Activated CD8-positive, alpha-beta T cell treated with anti-CD3 and anti-CD28 coated beads for 36 hours (primary cell): ENCODE measurements around the gene RBM28. TPM values are rescaled to one million over a fixed set of nuclear protein-coding genes. Genes with fewer than 3 reads are reported as not detected.

Experiments
- ATAC-seq: fragments of 200-7000 bp; cut with Tn5 transposase; one replicate; pipeline ENCODE4 v1.10.0; 2021; ENCODE audit warnings: mild to moderate bottlenecking, moderate library complexity
- CTCF ChIA-PET: fragments of 350-600 bp; sonication (Branson Sonifier 250); formaldehyde crosslinking; loops from one replicate; lab custom pipeline; 2021; ENCODE audit warnings: antibody characterized with exemption; lab: Charles Lee
- POLR2A ChIA-PET: fragments of 350-600 bp; sonication (Branson Sonifier 250); formaldehyde crosslinking; loops from one replicate; lab custom pipeline; 2021; ENCODE audit warnings: antibody characterized with exemption; lab: Charles Lee
- DNase-seq: peaks from one replicate; pipeline ENCODE4 v3.0.0-alpha.2; 2020
- H3K27ac Mint-ChIP-seq: one replicate; pipeline ENCODE4 v1.8.0; 2021; ENCODE audit warnings: mild to moderate bottlenecking, mixed read lengths
- H3K27me3 Mint-ChIP-seq: one replicate; pipeline ENCODE4 v1.8.0; 2021; ENCODE audit warnings: mixed read lengths
- H3K36me3 Mint-ChIP-seq: one replicate; pipeline ENCODE4 v1.8.0; 2021; ENCODE audit warnings: low read depth, mixed read lengths
- H3K4me1 Mint-ChIP-seq: one replicate; pipeline ENCODE4 v1.8.0; 2021; ENCODE audit warnings: low read depth, mixed read lengths
- H3K4me3 Mint-ChIP-seq: one replicate; pipeline ENCODE4 v1.8.0; 2021; ENCODE audit warnings: mild to moderate bottlenecking, moderate library complexity, mixed read lengths
- H3K9me3 Mint-ChIP-seq: one replicate; pipeline ENCODE4 v1.8.0; 2021; ENCODE audit warnings: mixed read lengths
- intact Hi-C: fragments of 100-400 bp; cut with micrococcal nuclease; formaldehyde crosslinking; loops from one replicate; pipeline ENCODE4 v1.10.0; 2022
- total RNA-seq, 2 experiments: library from RNA; stranded (reverse); gene quantifications; one replicate each; pipeline ENCODE4 v1.2.3, GENCODE V29; 2021
- TF ChIP-seq, protein P1 (sequence below): fragments of 200-600 bp; IDR thresholded peaks from one replicate; pipeline ENCODE4 v1.8.0; 2022; ENCODE audit warnings: antibody characterized with exemption, mild to moderate bottlenecking

Gene RBM28
- total RNA-seq, 2 experiments from 2014 or later = 55.3 to 55.6 TPM

DNA sequence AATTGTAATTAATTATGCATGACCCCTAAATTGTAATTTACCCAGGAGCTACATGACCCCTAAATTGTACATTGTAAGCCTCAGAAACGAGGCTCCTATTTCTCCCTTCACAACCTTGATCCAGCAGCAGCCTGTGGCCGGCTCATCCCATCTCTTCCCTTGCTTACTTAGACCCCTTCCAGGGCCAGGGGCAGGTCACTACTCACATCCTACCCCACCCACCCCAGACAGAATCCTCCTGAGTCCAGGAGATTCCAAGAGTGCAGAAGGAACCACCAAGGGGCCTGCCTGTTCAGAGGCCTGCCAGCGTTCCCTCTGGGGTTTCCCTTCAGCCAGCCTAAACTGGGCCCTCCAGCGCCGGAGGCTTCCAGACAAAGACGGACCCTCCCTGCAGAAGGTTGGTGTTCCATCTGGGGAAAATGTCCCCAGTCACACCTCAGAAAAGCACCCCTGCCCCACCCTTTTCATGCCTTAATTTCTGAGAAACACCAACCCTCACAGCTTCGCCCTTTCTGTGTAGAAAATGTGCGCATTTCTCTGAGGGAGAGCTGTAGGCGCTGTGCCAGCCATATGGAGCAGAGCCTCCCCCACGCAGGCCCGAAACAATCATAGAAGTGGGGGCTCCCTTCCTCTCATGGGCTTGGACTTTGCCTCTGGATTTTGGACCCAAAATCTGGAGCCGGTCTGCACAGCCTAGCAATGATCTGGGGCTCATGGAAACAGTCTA, 83.5 kb downstream of the RBM28 start:
- H3K27ac Mint-ChIP-seq = no peak overlapping the region
- CTCF ChIA-PET = no interaction called here
- H3K9me3 Mint-ChIP-seq = no peaks in the 10 kb centered on the region
- intact Hi-C loops = no loop called here
- no peaks in the 10 kb centered on the region for H3K36me3 Mint-ChIP-seq
- POLR2A ChIA-PET = no interaction called here
- TF ChIP-seq, protein P1, sequence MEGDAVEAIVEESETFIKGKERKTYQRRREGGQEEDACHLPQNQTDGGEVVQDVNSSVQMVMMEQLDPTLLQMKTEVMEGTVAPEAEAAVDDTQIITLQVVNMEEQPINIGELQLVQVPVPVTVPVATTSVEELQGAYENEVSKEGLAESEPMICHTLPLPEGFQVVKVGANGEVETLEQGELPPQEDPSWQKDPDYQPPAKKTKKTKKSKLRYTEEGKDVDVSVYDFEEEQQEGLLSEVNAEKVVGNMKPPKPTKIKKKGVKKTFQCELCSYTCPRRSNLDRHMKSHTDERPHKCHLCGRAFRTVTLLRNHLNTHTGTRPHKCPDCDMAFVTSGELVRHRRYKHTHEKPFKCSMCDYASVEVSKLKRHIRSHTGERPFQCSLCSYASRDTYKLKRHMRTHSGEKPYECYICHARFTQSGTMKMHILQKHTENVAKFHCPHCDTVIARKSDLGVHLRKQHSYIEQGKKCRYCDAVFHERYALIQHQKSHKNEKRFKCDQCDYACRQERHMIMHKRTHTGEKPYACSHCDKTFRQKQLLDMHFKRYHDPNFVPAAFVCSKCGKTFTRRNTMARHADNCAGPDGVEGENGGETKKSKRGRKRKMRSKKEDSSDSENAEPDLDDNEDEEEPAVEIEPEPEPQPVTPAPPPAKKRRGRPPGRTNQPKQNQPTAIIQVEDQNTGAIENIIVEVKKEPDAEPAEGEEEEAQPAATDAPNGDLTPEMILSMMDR = no peak
- no peak overlapping the region for H3K4me3 Mint-ChIP-seq
- no peak for DNase-seq
- H3K4me1 Mint-ChIP-seq = no peaks in the 10 kb centered on the region
- no peaks in the 10 kb centered on the region for H3K27me3 Mint-ChIP-seq
- ATAC-seq = no peak

DNA sequence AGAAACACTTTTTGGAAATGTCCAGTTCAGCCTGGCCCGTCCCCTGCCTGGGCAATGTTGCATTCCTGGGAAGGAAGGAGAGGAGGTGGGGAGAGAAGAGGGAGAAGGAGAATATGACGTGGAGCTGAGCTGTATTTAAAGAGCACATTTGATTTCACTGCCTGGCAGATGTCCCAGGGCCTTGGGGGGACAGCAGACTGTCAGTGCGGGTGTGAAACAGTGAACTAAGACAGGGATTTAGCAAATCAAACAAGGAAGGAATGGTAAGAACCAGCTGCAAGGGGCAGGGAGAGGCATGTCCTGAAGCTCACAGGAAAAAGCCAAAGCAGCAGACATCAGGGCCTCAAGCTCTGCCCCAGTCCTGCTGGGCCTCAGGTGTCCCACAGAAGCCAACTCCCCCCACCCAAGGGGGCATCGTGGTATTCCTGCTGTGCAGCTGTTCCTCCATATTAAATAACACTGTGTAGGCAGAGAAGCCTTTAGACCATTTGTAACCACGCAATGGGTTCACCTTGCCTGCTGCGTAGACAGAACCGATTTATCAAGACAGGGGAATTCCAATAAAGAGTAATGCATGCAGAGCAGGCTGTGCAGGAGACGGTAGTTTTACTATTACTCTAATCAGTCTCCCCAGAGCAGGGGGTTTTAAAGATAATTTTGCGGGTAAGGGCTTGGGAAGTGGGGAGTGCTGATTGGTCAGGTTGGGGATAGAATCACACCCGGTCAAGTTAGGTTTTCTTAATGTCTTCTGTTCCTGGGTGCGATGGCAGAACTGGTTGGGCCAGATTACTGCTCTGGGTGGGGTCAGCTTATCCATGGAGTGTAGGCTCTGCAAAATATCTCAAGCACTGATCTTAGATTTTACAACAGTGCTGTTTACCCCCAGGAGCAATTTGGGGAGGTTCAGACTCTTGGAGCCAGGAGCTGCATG, 84.3 kb downstream of the RBM28 start:
- ATAC-seq = no peak
- Mint-ChIP-seq H3K9me3 (no peaks in the 10 kb centered on the region), H3K4me1 (no peaks in the 10 kb centered on the region), H3K27me3 (no peaks in the 10 kb centered on the region), H3K4me3 (no peak overlapping the region), H3K27ac (no peak overlapping the region), H3K36me3 (no peaks in the 10 kb centered on the region)
- intact Hi-C loops = no loop called here
- DNase-seq = no peak
- TF ChIP-seq, protein P1 = no peak
- ChIA-PET CTCF (interaction anchor here (0.9 kb wide), 1 partner anchor 168 kb away, joined by 3 read pairs; no protein-coding TSS in a partner anchor), POLR2A (no interaction called here)

DNA sequence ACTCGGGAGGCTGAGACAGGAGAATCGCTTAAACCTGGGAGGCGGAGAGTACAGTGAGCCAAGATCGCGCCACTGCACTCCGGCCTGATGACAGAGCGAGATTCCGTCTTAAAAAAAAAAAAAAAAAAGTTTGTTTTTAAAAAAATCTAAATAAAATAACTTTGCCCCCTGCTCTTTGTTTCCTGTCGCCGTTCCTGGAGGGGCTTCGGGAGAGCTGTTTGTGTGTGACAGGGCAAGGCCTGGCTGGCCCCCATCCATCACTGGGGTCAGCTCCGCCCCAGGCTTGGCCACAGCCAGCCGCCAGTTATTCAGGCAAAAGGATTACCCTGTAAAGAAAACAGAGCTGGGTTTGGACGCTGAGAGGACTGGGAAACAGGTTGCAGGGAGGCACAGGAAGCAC, 86.2 kb downstream of the RBM28 start:
- Mint-ChIP-seq H3K9me3 (no peaks in the 10 kb centered on the region), H3K27ac (no peak overlapping the region), H3K4me1 (no peaks in the 10 kb centered on the region), H3K36me3 (no peaks in the 10 kb centered on the region), H3K27me3 (no peaks in the 10 kb centered on the region), H3K4me3 (no peak overlapping the region)
- ATAC-seq (no peak), DNase-seq (no peak)
- intact Hi-C loops = no loop called here
- TF ChIP-seq, protein P1 = no peak
- ChIA-PET CTCF (no interaction called here), POLR2A (no interaction called here)

- Mint-ChIP-seq H3K27ac (no peak overlapping the region), H3K4me1 (no peaks in the 10 kb centered on the region), H3K9me3 (no peaks in the 10 kb centered on the region), H3K4me3 (no peak overlapping the region), H3K36me3 (no peaks in the 10 kb centered on the region), H3K27me3 (no peaks in the 10 kb centered on the region)
- POLR2A ChIA-PET = no interaction called here
- intact Hi-C loops = no loop called here
- no peak for ATAC-seq
- DNase-seq = no peak
- CTCF ChIA-PET = no interaction called here
- TF ChIP-seq, protein P1 = no peak
Measured at GRCh38 chr7:128255271-128255670, 88.4 kb downstream of the RBM28 start.

DNA sequence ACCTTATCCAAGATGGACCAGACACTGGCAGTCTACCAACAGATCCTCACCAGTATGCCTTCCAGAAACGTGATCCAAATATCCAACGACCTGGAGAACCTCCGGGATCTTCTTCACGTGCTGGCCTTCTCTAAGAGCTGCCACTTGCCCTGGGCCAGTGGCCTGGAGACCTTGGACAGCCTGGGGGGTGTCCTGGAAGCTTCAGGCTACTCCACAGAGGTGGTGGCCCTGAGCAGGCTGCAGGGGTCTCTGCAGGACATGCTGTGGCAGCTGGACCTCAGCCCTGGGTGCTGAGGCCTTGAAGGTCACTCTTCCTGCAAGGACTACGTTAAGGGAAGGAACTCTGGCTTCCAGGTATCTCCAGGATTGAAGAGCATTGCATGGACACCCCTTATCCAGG, 89.2 kb downstream of the RBM28 start:
- intact Hi-C loops = no loop called here
- no peaks in the 10 kb centered on the region for H3K9me3 Mint-ChIP-seq
- no peak overlapping the region for H3K4me3 Mint-ChIP-seq
- H3K27me3 Mint-ChIP-seq = no peaks in the 10 kb centered on the region
- no peak overlapping the region for H3K27ac Mint-ChIP-seq
- TF ChIP-seq, protein P1 = no peak
- CTCF ChIA-PET = no interaction called here
- DNase-seq = no peak
- H3K4me1 Mint-ChIP-seq = no peaks in the 10 kb centered on the region
- ATAC-seq = no peak
- POLR2A ChIA-PET = no interaction called here
- no peaks in the 10 kb centered on the region for H3K36me3 Mint-ChIP-seq
